HEK293 (cell line): ENCODE measurements around the gene KIF12.

Experiments
- CTCF ChIP-seq: fragments of 450-650 bp; formaldehyde crosslinking; IDR thresholded peaks from 2 replicates; pipeline ENCODE4 v1.5.1; 2016; ENCODE audit warnings: missing biosample characterization, missing genetic modification characterization
- GLI2 ChIP-seq: fragments of 450-650 bp; formaldehyde crosslinking; IDR thresholded peaks from 2 replicates; pipeline ENCODE4; 2017; ENCODE audit warnings: missing biosample characterization, missing genetic modification characterization, low read depth, borderline replicate concordance
- HOXA7 ChIP-seq: sonication (generic); formaldehyde crosslinking; IDR thresholded peaks from 2 replicates; pipeline ENCODE4 v1.8.1; 2022; ENCODE audit warnings: missing genetic modification reagents, borderline replicate concordance
- TCF7L2 ChIP-seq: IDR thresholded peaks from 2 replicates; pipeline ENCODE4 v1.6.1; 2011; ENCODE audit warnings: low read depth, mild to moderate bottlenecking, inconsistent platforms, low read length, moderate library complexity, borderline replicate concordance
- ZFP37 ChIP-seq: fragments of 450-650 bp; formaldehyde crosslinking; IDR thresholded peaks from 2 replicates; pipeline ENCODE4 v1.5.1; 2016; ENCODE audit warnings: missing biosample characterization, missing genetic modification characterization
- ZNF202 ChIP-seq: fragments of 450-650 bp; formaldehyde crosslinking; IDR thresholded peaks from 2 replicates; pipeline ENCODE4 v1.5.1; 2016; ENCODE audit warnings: missing biosample characterization, missing genetic modification characterization, borderline replicate concordance
- ZNF239 ChIP-seq: fragments of 450-650 bp; formaldehyde crosslinking; IDR thresholded peaks from 2 replicates; pipeline ENCODE4 v1.5.1; 2016; ENCODE audit warnings: missing biosample characterization, missing genetic modification characterization
- ZNF274 ChIP-seq, 2 experiments: fragments of 200-500 bp in 1 of 2; fragments of 450-650 bp in 1 of 2; sonication (Bioruptor generic) in 1 of 2; formaldehyde crosslinking in 1 of 2; IDR thresholded peaks; 2 replicates each; pipeline versions ENCODE4 v1.5.1 to v1.6.1; 2014 to 2016; ENCODE audit warnings: borderline replicate concordance in 1 of 2, inconsistent platforms in 1 of 2, low read length in 1 of 2, missing biosample characterization in 1 of 2, missing genetic modification characterization in 1 of 2
- ZNF302 ChIP-seq: fragments of 450-650 bp; formaldehyde crosslinking; IDR thresholded peaks from 2 replicates; pipeline ENCODE4 v1.5.1; 2016; ENCODE audit warnings: missing biosample characterization, missing genetic modification characterization, low read depth
- ZNF488 ChIP-seq: fragments of 450-650 bp; formaldehyde crosslinking; IDR thresholded peaks from 2 replicates; pipeline ENCODE4 v1.5.1; 2016; ENCODE audit warnings: missing biosample characterization, missing genetic modification characterization
- ZNF510 ChIP-seq: fragments of 450-650 bp; formaldehyde crosslinking; IDR thresholded peaks from 2 replicates; pipeline ENCODE4 v1.5.1; 2018; ENCODE audit warnings: mild to moderate bottlenecking, missing genetic modification characterization, missing biosample characterization; ENCODE audit not compliant: insufficient replicate concordance
- ZNF639 ChIP-seq: fragments of 450-650 bp; formaldehyde crosslinking; IDR thresholded peaks from 2 replicates; pipeline ENCODE4 v1.5.1; 2016; ENCODE audit warnings: missing biosample characterization, missing genetic modification characterization
- TF ChIP-seq, protein P1 (sequence below): fragments of 450-650 bp; formaldehyde crosslinking; IDR thresholded peaks from 2 replicates; pipeline ENCODE4 v1.5.1; 2016; ENCODE audit warnings: missing biosample characterization, missing genetic modification characterization

GRCh38 chr9:114090798-114091197 lies 8.3 kb downstream of the KIF12 start:
- TF ChIP-seq ZFP37 (tag by site-specific recombination) = no peak
- no peak for TF ChIP-seq ZNF239
- TF ChIP-seq ZNF274 (IDR thresholded peaks at IDR 0.05; ENCODE audit: low read length) = no peak
- TF ChIP-seq ZNF274 (tag by site-specific recombination; IDR thresholded peaks at IDR 0.05; ENCODE audit: borderline replicate concordance) = no peak
- no peak for TF ChIP-seq ZNF202 (tag by site-specific recombination)
- TF ChIP-seq ZNF488 (tag by site-specific recombination) = no peak
- TF ChIP-seq CTCF (tag by site-specific recombination) = no peak
- TF ChIP-seq ZNF510 (tag by site-specific recombination) = no peak
- TF ChIP-seq ZNF302 (tag by site-specific recombination) = no peak
- TF ChIP-seq ZNF639 (tag by site-specific recombination) = no peak
- no peak for TF ChIP-seq TCF7L2
- no peak for TF ChIP-seq GLI2 (tag by site-specific recombination)
- no peak for TF ChIP-seq HOXA7 (CRISPR knock-in tag)
- TF ChIP-seq, protein P1, sequence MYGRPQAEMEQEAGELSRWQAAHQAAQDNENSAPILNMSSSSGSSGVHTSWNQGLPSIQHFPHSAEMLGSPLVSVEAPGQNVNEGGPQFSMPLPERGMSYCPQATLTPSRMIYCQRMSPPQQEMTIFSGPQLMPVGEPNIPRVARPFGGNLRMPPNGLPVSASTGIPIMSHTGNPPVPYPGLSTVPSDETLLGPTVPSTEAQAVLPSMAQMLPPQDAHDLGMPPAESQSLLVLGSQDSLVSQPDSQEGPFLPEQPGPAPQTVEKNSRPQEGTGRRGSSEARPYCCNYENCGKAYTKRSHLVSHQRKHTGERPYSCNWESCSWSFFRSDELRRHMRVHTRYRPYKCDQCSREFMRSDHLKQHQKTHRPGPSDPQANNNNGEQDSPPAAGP (tag by site-specific recombination) = no peak
